HG03175 (cell line): ENCODE measurements around the gene ELP4.
"Not testable (repeated sequence)": the region's sequence is repeated elsewhere in the genome, so short reads cannot be mapped to it uniquely, and the experiment has no call there.

Source experiments
- ATAC-seq: cut with Tn5 transposase; IDR thresholded peaks from one replicate; pipeline ENCODE4 v1.9.1; 2021; ENCODE audit warnings: mild to moderate bottlenecking, moderate library complexity; ENCODE audit not compliant: unreplicated experiment

Gene ELP4, protein sequence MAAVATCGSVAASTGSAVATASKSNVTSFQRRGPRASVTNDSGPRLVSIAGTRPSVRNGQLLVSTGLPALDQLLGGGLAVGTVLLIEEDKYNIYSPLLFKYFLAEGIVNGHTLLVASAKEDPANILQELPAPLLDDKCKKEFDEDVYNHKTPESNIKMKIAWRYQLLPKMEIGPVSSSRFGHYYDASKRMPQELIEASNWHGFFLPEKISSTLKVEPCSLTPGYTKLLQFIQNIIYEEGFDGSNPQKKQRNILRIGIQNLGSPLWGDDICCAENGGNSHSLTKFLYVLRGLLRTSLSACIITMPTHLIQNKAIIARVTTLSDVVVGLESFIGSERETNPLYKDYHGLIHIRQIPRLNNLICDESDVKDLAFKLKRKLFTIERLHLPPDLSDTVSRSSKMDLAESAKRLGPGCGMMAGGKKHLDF

DNA sequence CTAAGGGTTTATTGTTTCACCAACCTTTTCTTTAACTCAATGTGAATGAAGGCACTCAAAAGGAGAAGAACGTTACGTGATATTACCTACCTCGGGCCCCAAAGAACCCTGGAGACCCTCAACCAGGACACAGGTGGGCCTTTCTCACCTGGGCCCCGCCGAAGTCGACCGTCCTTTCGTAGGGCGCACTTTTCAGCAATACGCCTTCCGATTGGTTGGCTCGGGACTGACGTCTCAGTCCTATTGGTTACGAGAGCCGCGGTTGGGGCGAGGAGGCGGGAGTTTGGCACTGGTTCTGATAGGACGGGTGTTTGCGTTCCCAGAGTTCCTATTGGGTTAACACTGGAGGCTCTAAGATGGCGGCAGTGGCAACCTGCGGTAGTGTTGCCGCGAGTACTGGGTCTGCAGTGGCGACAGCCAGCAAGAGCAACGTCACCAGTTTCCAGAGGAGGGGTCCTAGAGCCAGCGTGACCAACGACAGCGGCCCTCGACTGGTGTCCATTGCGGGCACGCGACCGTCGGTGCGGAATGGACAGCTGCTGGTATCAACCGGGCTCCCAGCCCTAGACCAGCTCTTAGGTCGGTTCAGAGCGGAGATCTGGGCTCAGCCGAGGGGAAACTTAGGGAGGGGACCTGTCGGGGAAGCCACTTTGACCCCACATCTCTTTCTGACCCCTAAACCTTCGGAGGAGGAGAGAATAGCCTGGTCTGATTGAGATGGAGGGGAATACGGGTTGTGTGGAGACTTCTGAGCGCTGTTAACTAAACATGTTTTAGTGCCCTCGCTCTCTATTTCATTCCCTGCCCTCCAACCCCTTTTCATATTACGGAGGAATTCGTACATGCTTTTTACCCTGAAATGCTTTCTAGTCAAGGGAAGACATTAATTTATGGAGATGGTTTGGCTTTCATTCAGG is at the start of gene ELP4, which contains the start of gene IMMP1L:
Gene ELP4 (plus strand): TSS at position 339 of the 917 bp plus-strand sequence. CDS start 18 bp downstream, at position 357.
Gene IMMP1L (minus strand): TSS at position 194 of the 917 bp plus-strand sequence. CDS start 46,346 bp downstream, outside the sequence.
- ATAC-seq: peak; percentile 100

DNA sequence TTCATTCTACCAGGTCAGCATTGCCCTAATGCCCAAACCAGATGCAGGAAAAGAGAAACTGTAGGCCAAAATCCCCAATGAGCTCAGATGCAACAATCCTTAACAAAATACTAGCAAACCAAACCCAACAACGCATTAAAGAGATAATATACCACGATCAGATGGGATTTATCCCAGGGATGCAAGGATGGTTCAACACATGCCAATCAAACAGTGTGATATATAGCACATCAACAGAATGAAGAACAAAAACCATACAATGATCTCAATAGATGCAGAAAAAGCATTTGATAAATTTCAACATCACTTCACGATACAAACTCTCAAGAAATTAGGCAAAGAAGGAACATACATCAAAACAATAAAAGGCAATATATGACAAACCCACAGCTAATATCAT is 45.1 kb upstream of the ELP4 start:
- no peak for ATAC-seq

DNA sequence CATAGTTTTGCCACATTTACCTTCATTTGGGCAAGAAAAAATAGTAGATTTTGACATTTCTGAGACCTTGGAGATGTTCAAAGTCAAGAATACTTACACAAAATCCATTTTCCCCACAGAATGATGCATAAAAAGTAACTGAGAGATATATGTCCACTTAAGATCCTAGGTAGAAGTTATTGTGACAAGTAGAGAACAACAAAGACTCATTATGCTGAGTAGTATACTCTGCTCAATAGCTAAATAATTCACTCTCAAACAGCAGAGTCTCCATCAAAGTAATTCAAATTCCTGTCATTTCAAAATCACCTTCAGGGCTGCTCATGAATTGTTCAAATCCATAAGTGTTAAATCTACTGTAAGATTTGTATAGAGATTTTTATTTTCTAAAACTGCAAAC is 35.5 kb upstream of the ELP4 start:
- ATAC-seq: no peak

DNA sequence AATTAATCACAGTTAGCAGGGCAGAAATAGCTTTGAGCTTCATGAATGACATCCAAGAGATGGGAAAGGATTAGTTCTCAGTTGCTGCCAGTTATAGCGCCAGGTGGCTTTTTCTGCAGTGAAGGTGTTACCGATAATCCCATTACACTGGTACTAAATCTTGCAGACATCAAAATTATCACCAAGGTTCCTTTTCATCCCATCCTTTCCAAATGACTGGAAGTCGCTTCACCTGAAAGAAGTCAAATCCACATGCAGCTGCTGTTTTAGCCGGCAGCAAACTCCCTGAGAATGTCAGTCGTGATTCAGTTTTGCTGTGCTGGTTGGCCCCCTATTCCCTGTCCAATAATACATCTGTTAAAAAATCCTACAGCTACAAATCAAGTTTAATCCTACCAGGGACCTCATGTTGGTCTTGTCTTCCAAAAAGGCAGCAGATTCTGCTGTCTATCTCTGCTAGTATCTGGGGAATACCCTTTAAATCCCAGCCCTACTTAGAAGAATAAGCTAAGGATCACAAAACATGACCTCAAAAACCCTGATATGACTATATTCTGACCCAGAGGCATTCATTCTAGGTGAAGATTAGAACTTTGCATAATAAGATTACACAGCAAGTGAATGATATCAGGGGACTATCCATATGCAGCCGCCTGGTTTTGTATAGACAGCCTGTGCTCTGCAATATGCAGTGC is 31.9 kb upstream of the ELP4 start:
- ATAC-seq: no peak

DNA sequence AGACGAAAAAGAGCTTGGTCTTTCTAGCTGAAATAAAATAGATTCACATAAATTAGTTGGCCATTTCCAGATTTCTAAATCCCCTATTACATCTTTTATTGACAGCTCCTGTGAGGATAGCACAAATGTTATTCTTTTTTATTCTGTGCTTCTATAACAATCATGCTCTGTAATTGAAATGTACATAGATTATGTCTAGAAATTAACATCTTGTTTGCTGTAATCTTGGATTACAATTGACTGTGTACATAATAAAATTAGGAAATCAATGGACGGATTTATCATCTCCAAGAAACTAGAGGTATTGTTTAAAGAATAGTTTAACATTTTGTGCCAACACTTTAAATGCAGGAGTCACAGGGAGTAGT is 31.4 kb upstream of the ELP4 start:
- ATAC-seq: no peak

DNA sequence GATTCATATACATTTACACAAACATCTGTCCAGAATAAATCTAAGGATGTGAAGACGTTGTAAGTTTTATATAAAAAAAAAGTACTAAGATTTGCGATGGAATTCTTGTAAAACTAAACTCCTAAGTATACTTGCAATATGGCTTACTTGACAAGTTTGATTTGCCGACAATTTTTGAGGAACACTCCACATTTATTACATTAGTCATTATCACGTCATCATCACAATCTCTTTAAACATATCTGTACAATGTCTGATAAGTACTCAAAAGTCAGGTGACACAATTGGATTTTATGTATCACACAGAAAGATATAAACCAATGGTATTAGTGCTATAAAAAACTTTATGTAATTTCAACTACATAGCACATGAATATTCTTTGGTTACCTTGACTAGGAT is 30.5 kb upstream of the ELP4 start:
- no peak for ATAC-seq

DNA sequence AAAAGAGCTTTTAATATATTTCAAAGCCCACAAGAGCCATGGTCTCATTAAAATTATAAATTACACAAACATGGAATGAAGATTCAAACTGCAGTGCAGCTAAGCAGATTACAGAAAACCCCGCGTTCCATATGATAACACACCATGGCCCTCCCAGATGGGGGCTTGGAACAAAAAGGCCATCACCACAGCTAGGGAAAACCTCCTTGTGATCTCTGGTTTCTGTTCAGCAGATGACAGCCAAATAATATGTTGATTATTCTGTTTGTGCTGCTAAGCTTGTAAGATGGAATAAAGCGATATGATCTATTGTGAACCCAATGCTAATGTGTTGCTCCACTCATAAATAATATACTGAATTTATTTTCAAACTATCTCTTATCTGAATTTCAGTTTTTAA is 28.6 kb upstream of the ELP4 start:
- ATAC-seq: no peak

DNA sequence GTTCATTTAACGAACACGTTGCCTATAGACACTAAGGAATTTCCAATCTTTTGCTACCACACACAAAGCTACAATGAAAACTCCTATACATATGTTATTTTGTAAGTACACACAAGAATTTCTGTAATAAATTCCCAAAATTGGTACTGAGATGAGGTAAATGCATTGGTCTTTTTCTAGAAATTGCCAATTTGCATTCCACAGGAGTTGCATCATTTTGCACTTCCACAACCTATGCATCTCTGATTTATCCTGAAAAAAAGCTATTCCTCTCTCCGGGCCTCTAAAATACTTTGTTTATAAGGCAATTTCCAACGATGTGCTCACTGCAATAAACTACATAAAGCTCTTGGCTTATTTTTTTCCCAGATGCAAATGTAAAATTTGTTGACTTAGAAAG is 25.1 kb upstream of the ELP4 start:
- ATAC-seq: no peak

DNA sequence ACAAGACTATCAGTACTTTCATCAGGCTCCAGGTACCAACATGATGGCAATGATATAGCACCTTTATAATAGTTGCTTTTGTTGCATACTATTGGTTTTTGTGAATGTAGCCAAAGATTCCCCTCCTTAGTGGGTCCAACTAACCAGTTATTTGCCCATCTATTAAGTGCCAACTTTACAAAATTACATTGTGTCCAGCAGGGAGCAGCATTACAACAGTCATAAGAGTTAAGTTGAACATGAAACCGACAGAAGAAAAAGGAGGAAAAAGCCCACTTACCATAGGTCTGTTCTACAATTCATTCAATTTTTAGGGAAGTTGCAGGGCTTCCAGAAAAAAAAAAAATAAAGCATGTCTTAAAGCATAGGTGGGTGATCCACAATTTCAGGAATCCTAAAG is 21.7 kb upstream of the ELP4 start:
- no peak for ATAC-seq

DNA sequence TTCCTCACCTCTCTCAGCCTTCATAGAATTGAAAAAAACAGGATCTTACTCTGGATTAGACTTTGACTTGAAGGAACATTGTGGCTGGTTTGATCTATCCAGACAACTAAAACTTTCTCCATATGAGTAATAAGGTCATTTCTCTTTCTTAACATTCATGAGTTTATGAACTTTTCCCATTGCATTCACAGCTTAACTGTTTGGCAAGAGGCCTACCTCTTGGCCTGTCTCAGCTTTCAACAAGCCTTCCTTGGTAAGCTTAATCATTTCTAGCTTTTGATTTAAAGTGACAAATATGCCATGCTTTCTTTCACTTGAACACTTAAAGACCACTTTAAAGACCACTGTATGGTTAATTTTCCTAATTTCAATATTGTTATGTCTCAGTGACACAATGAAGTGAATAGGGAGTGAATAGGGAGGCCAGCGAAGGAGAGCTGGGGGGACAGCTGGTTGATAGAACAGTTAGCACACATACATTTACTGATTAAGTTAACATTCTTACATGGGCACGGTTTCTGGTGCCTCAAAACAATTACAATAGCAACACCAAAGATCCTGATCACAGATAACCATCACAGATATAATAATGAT is 17.1 kb upstream of the ELP4 start:
- no peak for ATAC-seq

DNA sequence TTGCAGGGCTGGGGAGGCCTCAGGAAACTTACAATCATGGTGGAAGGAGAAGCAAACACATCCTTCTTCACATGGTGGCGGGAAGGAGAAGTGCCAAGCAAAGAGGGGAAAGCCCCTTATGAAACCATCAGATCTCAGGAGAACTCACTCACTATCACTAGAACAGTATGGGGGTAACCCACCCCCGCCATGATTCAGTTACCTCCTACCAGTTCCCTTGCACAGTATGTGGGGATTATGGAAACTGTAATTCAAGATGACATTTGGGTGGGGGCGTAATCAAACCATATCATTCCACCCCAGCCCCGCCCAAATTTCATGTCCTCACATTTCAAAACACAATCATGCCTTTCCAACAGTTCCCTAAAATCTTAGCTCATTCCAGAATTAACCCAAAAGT is 16.3 kb upstream of the ELP4 start:
- no peak for ATAC-seq

DNA sequence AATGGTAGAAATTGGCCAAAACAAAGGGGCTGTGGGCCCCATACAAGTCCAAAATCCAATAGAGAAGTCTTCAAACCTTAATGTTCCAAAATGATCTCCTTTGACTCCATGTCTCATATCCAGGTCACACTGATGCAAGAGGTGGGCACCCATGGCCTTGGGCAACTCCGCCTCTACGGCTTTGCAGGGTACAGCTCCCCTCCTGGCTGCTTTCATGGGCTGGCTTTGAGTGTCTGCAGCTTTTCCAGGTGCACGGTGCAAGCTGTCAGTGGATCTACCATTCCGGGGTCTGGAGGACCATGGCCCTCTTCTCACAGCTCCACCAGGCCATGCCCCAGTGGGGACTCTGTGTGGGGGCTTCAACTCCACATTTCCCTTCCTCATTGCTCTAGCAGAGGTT is 15.8 kb upstream of the ELP4 start:
- ATAC-seq: not testable (repeated sequence)

DNA sequence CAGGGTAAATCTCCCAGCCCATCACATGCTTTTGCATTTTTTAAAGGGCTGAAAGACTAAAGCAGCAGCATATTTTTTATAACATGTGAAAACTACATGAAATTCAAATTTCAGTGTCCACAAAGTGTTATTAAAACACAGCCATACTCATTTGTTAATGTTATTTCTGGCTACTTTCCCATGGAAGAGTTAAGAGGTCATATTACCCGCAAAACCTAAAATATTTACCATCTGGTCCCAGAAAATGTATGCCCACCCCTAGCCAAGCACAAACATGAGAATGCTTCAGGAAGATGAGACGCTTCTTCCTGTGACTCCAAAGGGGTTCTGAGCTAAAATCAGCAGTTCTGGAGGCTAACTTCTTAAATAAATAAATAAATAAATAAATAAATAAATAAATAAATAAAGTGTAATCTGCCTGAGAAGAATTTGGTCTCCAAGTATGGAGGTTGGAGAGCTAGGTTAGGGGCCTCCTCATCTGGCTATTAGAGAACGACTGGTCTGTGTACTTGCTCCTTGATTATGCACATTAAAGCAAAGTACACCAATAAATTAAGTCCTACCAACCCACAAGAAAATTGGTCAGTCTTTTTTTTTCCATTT is 9.9 kb upstream of the ELP4 start:
- ATAC-seq: no peak

DNA sequence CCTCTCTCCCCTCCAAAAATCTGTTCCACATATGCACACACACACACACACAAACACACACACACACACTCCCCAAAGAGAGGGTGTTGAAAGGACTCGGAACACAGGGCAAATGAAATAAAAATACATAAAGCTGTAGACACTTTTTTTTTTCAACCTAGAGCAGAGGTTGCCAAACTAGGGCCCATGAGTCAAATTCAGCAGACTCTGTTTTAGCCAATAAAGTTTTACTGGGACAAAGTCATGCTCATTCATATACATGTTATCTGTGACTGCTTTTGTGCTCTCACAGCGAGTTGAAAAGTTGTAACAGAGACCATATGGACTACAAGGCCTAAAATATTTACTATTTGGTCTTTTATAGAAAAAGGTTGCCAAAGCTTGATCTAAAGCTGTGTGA is 9.0 kb upstream of the ELP4 start:
- ATAC-seq: no peak

DNA sequence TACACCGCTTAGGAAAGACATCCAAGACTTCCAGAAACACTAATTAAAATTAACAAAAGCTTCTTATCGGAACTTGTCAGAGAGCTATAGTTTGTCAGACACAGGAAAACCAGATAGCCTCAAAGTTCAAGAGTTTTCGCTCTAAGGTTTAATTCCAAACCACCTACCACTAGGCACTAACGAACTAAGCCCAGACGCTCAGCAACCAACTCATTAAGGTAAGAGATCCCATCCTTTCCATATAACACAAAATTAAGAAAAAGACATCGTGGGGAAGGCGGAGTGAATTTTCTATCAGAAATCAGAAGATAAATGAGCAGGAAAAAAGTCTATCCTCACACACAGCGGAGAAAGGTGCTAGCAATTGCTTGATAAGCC is 527 bp upstream of the ELP4 start:
- ATAC-seq: peak; percentile 12

DNA sequence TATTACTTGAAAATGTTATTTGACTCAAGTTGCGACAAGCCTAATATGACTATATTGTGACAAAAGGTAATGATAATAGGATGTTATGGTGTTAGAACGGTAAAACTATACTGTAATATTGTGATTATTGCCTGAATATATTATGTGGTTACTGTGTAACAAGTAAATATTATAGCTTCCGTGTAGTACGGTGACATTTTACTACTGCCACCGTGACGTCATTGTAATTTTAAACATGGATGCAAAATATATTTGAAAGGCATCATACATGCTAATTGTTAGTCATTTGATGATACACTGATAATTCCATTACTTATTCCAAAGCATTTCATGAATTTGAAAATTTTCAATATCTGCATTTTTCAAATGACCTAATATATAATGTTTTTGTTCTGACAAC is 2.5 kb downstream of the ELP4 start:
- no peak for ATAC-seq

DNA sequence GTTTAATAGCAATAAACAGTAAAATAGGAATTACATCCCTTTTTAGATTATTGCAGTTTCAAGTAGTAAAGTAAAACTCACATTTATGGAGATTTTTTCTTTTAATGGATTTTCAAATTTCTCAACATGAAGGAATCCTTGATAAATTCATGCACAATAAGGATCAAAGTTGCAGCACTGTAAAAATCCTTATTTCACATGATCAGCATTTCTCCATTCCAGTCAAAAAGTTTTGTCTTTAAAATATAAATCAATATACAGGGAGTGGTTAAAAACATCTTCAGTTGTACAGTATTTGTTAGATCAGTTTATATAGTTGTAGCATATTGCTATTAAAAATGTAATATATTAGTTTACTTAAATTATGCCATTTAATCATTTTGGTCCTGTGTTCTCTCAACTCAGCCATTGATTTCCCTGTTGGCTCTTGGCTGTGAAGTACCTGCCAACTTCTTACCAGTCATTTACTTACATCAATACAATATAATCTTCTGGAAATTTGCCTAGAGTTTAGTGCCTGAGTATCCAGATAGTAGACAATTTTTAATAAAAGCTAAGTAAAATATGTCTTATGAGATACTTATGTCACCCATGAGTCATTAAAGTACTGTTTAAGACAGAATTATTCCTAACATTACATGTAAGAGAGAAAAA is 12.1 kb downstream of the ELP4 start:
- no peak for ATAC-seq

DNA sequence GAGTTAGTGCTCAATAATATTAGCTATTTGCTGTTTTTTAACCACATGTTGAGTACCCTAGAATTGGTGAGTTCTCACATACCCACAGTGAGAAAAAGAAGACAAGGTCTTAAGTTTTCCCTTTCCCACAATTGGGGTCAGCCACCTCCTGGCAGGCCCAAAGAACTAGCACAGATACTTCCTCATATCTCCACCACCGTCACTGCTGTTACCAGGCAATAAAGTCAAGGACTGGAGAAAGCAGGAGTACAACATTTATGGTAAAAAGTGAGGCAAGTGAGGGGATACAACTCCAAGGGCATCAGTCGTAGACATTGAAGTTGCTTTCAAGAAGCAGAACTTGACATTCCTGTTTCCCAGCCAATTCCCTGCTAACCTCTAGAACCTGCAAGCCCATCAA is 19.6 kb downstream of the ELP4 start:
- ATAC-seq: no peak

DNA sequence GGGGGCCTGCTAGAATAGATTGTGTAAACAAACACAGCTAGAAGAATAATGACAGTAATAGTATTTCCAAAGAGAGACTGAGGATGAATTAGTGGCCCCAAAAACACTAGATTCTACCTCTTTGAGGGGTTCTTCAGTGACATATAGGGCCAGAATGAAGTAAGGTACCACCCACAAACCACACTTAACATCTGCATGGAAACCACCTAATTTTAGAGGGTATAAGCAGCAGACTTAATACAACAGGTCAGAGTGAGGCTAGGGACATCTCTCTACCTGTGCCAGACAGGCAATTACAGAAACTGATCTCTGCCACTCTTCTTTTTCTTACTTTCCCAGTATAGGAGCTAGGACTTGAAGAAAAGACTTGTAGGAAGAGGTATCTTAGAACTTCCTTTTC is 20.1 kb downstream of the ELP4 start:
- no peak for ATAC-seq

DNA sequence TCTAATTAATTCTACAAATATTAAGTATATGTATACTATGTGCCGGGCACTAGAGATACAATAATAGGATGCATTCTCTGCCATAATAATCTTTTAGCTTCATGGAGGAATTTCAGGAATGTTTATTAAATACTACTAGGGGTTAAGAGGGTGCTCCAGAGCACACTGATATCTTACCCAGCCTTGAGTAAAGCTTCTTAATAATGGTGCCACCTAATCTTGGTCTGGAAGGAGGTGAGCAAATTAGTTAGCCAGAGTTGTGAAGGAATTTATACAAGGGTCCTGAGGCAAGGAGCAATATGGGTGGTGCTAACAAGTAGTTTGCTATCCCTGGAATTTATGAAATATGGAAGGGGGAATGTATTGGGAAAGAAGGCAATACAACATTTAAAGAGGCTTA is 21.7 kb downstream of the ELP4 start:
- ATAC-seq: no peak
